Activated B cell treated with CpG ODN at 0.5 μM for 24 hours (primary cell): ENCODE results near the gene ZBTB16. TPM values are rescaled to one million over a fixed set of nuclear protein-coding genes. Genes with fewer than 3 reads are reported as not detected.

Experiments used
- ATAC-seq: fragments of 200-7000 bp; cut with Tn5 transposase; one replicate; pipeline ENCODE4 v1.10.0; 2021; ENCODE audit warnings: low read depth, mild to moderate bottlenecking, moderate library complexity
- CTCF ChIA-PET: fragments of 350-600 bp; sonication (Branson Sonifier 250); formaldehyde crosslinking; loops from one replicate; lab custom pipeline; 2021; ENCODE audit warnings: antibody characterized with exemption; lab: Charles Lee
- POLR2A ChIA-PET: fragments of 350-600 bp; sonication (Branson Sonifier 250); formaldehyde crosslinking; loops from one replicate; lab custom pipeline; 2021; ENCODE audit warnings: antibody characterized with exemption; lab: Charles Lee
- DNase-seq: peaks from one replicate; pipeline ENCODE4 v3.0.0; 2022
- H3K27ac Mint-ChIP-seq: one replicate; pipeline ENCODE4 v1.8.0; 2020; ENCODE audit warnings: mixed read lengths
- H3K27me3 Mint-ChIP-seq: one replicate; pipeline ENCODE4 v1.8.0; 2021; ENCODE audit warnings: mixed read lengths
- H3K36me3 Mint-ChIP-seq: one replicate; pipeline ENCODE4 v1.8.0; 2021; ENCODE audit warnings: low read depth, mixed read lengths
- H3K4me1 Mint-ChIP-seq: one replicate; pipeline ENCODE4 v1.8.0; 2021; ENCODE audit warnings: mixed read lengths
- H3K4me3 Mint-ChIP-seq: one replicate; pipeline ENCODE4 v1.8.0; 2020; ENCODE audit warnings: mild to moderate bottlenecking, mixed read lengths
- H3K9me3 Mint-ChIP-seq: one replicate; pipeline ENCODE4 v1.8.0; 2020; ENCODE audit warnings: mixed read lengths
- CTCF ChIP-seq: fragments of 200-600 bp; IDR thresholded peaks from one replicate; pipeline ENCODE4 v1.8.0; 2022; ENCODE audit warnings: antibody characterized with exemption, mild to moderate bottlenecking
- intact Hi-C: fragments of 100-400 bp; cut with micrococcal nuclease; formaldehyde crosslinking; loops from one replicate; pipeline ENCODE4 v1.15.1; 2024
- total RNA-seq: library from RNA; stranded (reverse); gene quantifications from 2 replicates; pipeline ENCODE4 v1.2.3, GENCODE V29; 2022

The ZBTB16 gene
- total RNA-seq, 1 donor from 2014 or later: 2.5 TPM

GRCh38 chr11:114191893-114192292 is 132.4 kb downstream of the ZBTB16 start:
- CTCF ChIA-PET: interaction anchor here (1.5 to 2.1 kb wide), 3 partner anchors 11 to 296 kb away, joined by 6 to 9 read pairs (median 7); no protein-coding TSS in a partner anchor
- H3K27ac Mint-ChIP-seq: no peak overlapping the region

GRCh38 chr11:114192841-114193389 is 133.4 kb downstream of the ZBTB16 start:
- no peak for ATAC-seq
- Mint-ChIP-seq H3K4me1 (peaks cover 60% of the 10 kb centered on the region), H3K4me3 (no peak overlapping the region), H3K9me3 (peaks cover 3% of the 10 kb centered on the region), H3K36me3 (peaks cover 2% of the 10 kb centered on the region), H3K27ac (no peak overlapping the region), H3K27me3 (no peaks in the 10 kb centered on the region)
- CTCF ChIA-PET: interaction anchor here (0.9 to 2.1 kb wide), 4 partner anchors 12 to 297 kb away, joined by 3 to 9 read pairs (median 6); no protein-coding TSS in a partner anchor
- intact Hi-C loops: no loop called here
- no peak for TF ChIP-seq CTCF
- no peak for DNase-seq
- POLR2A ChIA-PET: no interaction called here

More at GRCh38 chr11:114191893-114192292, 132.4 kb downstream of the ZBTB16 start:
- POLR2A ChIA-PET: interaction anchor here (0.9 kb wide), 1 partner anchor 132 kb away, joined by 3 read pairs; the partner anchor contains the start of gene ZBTB16
- no peak for TF ChIP-seq CTCF
- Mint-ChIP-seq H3K4me1 (peaks cover 61% of the 10 kb centered on the region), H3K9me3 (peaks cover 3% of the 10 kb centered on the region), H3K4me3 (no peak overlapping the region), H3K36me3 (peaks cover 2% of the 10 kb centered on the region), H3K27me3 (no peaks in the 10 kb centered on the region)
- ATAC-seq (no peak), DNase-seq (no peak)
- intact Hi-C loops: no loop called here

GRCh38 chr11:114193730-114194679 is 134.5 kb downstream of the ZBTB16 start:
- peaks cover 3% of the 10 kb centered on the region for H3K9me3 Mint-ChIP-seq
- peaks cover 52% of the 10 kb centered on the region for H3K4me1 Mint-ChIP-seq
- no peaks in the 10 kb centered on the region for H3K27me3 Mint-ChIP-seq
- intact Hi-C loops: no loop called here
- ChIA-PET CTCF (interaction anchor here (1.2 to 2.1 kb wide), 2 partner anchors 13 to 67 kb away, joined by 5 to 9 read pairs; no protein-coding TSS in a partner anchor), POLR2A (interaction anchor here (1.0 kb wide), 1 partner anchor 50 kb away, joined by 3 read pairs; no protein-coding TSS in a partner anchor)
- peaks cover 2% of the 10 kb centered on the region for H3K36me3 Mint-ChIP-seq
- no peak for TF ChIP-seq CTCF
- DNase-seq (no peak), ATAC-seq (no peak)
- no peak overlapping the region for H3K27ac Mint-ChIP-seq
- H3K4me3 Mint-ChIP-seq: no peak overlapping the region

- Mint-ChIP-seq H3K4me3 (no peak overlapping the region), H3K27me3 (no peaks in the 10 kb centered on the region), H3K4me1 (peaks cover 48% of the 10 kb centered on the region), H3K27ac (no peak overlapping the region), H3K36me3 (peaks cover 2% of the 10 kb centered on the region), H3K9me3 (peaks cover 3% of the 10 kb centered on the region)
- TF ChIP-seq CTCF: no peak
- POLR2A ChIA-PET: interaction anchor here (1.0 kb wide), 1 partner anchor 50 kb away, joined by 3 read pairs; no protein-coding TSS in a partner anchor
- CTCF ChIA-PET: interaction anchor here (1.2 kb wide), 1 partner anchor 66 kb away, joined by 5 read pairs; no protein-coding TSS in a partner anchor
- no peak for ATAC-seq
- intact Hi-C loops: no loop called here
- DNase-seq: no peak
These were observed 135.2 kb downstream of the ZBTB16 start for GRCh38 chr11:114194702-114195101.
